HEK293 (cell line): Measurements from ENCODE around the gene APPL2.

Experiments used
- CTCF ChIA-PET: fragments of 350-600 bp; formaldehyde crosslinking; extraction: SDS; loops from one replicate; lab custom pipeline; 2021; ENCODE audit warnings: antibody characterized with exemption; lab: Yijun Ruan, JAX
- POLR2A ChIA-PET: fragments of 300-600 bp; formaldehyde crosslinking; extraction: SDS; loops from one replicate; lab custom pipeline; 2020; ENCODE audit warnings: antibody characterized with exemption, inconsistent platforms; lab: Yijun Ruan, JAX
- H3K27ac ChIP-seq: fragments of 200-500 bp; sonication (Bioruptor generic); 2 replicates; pipeline ENCODE4 v1.5.1; 2014; ENCODE audit warnings: low read depth, low read length, control low read depth, inconsistent platforms; ENCODE audit errors: extremely low read depth
- H3K36me3 ChIP-seq, 2 experiments: fragments of 200-500 bp in 1 of 2; sonication (Bioruptor generic) in 1 of 2; 1 replicate in 1 of 2; 2 replicates in 1 of 2; pipeline ENCODE4 v1.5.1; 2014 to 2017; ENCODE audit warnings: inconsistent platforms in 2 of 2, low read length in 2 of 2; ENCODE audit not compliant: control insufficient read depth in 2 of 2, insufficient read depth in 1 of 2
- H3K4me1 ChIP-seq: fragments of 200-500 bp; sonication (Bioruptor generic); 2 replicates; pipeline ENCODE4 v1.5.1; 2014; ENCODE audit warnings: mild to moderate bottlenecking, low read length, inconsistent platforms; ENCODE audit not compliant: control insufficient read depth, insufficient read depth
- H3K4me3 ChIP-seq: 2 replicates; pipeline ENCODE4 v1.5.1; 2011; ENCODE audit warnings: low read depth, mild to moderate bottlenecking, control low read depth, low read length, moderate library complexity
- H3K9me3 ChIP-seq: fragments of 200-500 bp; sonication (Bioruptor generic); 2 replicates; pipeline ENCODE4 v1.5.1; 2014; ENCODE audit warnings: low read depth, low read length, inconsistent platforms; ENCODE audit not compliant: control insufficient read depth, insufficient read depth
- EGR2 ChIP-seq: fragments of 450-650 bp; formaldehyde crosslinking; IDR thresholded peaks from 2 replicates; pipeline ENCODE4 v1.5.1; 2016; ENCODE audit warnings: low read depth, missing biosample characterization, missing genetic modification characterization
- GLIS2 ChIP-seq: fragments of 450-650 bp; formaldehyde crosslinking; IDR thresholded peaks from 2 replicates; pipeline ENCODE4 v1.5.1; 2016; ENCODE audit warnings: missing biosample characterization, missing genetic modification characterization
- PRDM1 ChIP-seq: fragments of 450-650 bp; formaldehyde crosslinking; IDR thresholded peaks from 2 replicates; pipeline ENCODE4; 2016; ENCODE audit warnings: missing biosample characterization, missing genetic modification characterization
- SCRT2 ChIP-seq: fragments of 450-650 bp; formaldehyde crosslinking; IDR thresholded peaks from 2 replicates; pipeline ENCODE4 v1.5.1; 2016; ENCODE audit warnings: missing biosample characterization, missing genetic modification characterization
- ZBTB7A ChIP-seq: fragments of 450-650 bp; formaldehyde crosslinking; IDR thresholded peaks from 2 replicates; pipeline ENCODE4 v1.5.1; 2016; ENCODE audit warnings: low read depth, missing biosample characterization, missing genetic modification characterization
- ZFP37 ChIP-seq: fragments of 450-650 bp; formaldehyde crosslinking; IDR thresholded peaks from 2 replicates; pipeline ENCODE4 v1.5.1; 2016; ENCODE audit warnings: missing biosample characterization, missing genetic modification characterization
- ZNF148 ChIP-seq: fragments of 450-650 bp; formaldehyde crosslinking; IDR thresholded peaks from 2 replicates; pipeline ENCODE4 v1.5.0; 2017; ENCODE audit warnings: missing biosample characterization, missing genetic modification characterization, borderline replicate concordance
- ZNF26 ChIP-seq: fragments of 450-650 bp; formaldehyde crosslinking; IDR thresholded peaks from 2 replicates; pipeline ENCODE4 v1.5.1; 2016; ENCODE audit warnings: missing biosample characterization, missing genetic modification characterization
- ZNF266 ChIP-seq: fragments of 450-650 bp; formaldehyde crosslinking; IDR thresholded peaks from 2 replicates; pipeline ENCODE4 v1.5.1; 2016; ENCODE audit warnings: missing biosample characterization, missing genetic modification characterization, low read depth
- ZNF449 ChIP-seq: fragments of 450-650 bp; formaldehyde crosslinking; IDR thresholded peaks from 2 replicates; pipeline ENCODE4 v1.5.1; 2017; ENCODE audit warnings: missing biosample characterization, mild to moderate bottlenecking, missing genetic modification characterization, moderate library complexity
- ZNF544 ChIP-seq: fragments of 450-650 bp; formaldehyde crosslinking; IDR thresholded peaks from 2 replicates; pipeline ENCODE4 v1.5.0; 2017; ENCODE audit warnings: missing biosample characterization, missing genetic modification characterization
- ZNF585B ChIP-seq: fragments of 450-650 bp; formaldehyde crosslinking; IDR thresholded peaks from 2 replicates; pipeline ENCODE4 v1.5.1; 2016; ENCODE audit warnings: missing biosample characterization, missing genetic modification characterization
- ZNF596 ChIP-seq: fragments of 450-650 bp; IDR thresholded peaks from 2 replicates; pipeline ENCODE4 v1.5.0; 2018; ENCODE audit warnings: missing biosample characterization, mild to moderate bottlenecking, missing genetic modification characterization, moderate library complexity
- ZNF654 ChIP-seq: fragments of 450-650 bp; formaldehyde crosslinking; IDR thresholded peaks from 2 replicates; pipeline ENCODE4 v1.5.1; 2016; ENCODE audit warnings: low read depth, missing biosample characterization, missing genetic modification characterization
- ZNF658 ChIP-seq: fragments of 450-650 bp; formaldehyde crosslinking; IDR thresholded peaks from 2 replicates; pipeline ENCODE4; 2016; ENCODE audit warnings: missing biosample characterization, missing genetic modification characterization
- ZNF768 ChIP-seq: fragments of 450-650 bp; formaldehyde crosslinking; IDR thresholded peaks from 2 replicates; pipeline ENCODE4 v1.5.1; 2018; ENCODE audit warnings: missing biosample characterization, mild to moderate bottlenecking, missing genetic modification characterization
- ZSCAN4 ChIP-seq: fragments of 450-650 bp; formaldehyde crosslinking; IDR thresholded peaks from 2 replicates; pipeline ENCODE4 v1.5.1; 2017; ENCODE audit warnings: missing biosample characterization, missing genetic modification characterization
- TF ChIP-seq, protein P1 (sequence below): fragments of 450-650 bp; formaldehyde crosslinking; IDR thresholded peaks from 2 replicates; pipeline ENCODE4 v1.5.1; 2017; ENCODE audit warnings: missing biosample characterization, missing genetic modification characterization
- TF ChIP-seq, protein P2 (sequence below): fragments of 450-650 bp; formaldehyde crosslinking; IDR thresholded peaks from 2 replicates; pipeline ENCODE4 v1.5.1; 2016; ENCODE audit warnings: missing biosample characterization, missing genetic modification characterization

Gene APPL2

DNA sequence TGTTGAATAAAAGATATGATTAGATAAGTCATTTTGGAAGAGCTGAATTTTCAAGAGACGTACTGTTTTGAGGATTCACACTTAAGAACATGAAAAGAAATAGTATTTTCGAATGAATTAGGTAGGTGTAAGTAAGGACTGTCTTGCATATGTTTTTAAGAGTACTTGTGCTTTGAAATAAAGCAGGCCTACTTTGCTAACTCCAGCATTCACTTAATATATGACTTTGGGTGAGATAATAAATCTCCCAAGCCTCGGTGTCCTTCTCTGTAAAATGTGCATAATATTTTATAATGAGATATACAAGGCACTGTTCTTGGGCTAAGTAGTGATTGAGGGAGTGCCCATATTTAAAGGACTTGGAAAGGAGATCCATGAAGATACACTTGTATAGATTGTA, 73.8 kb downstream of the APPL2 start:
- Histone ChIP-seq H3K4me3 (no peak overlapping the region), H3K4me1 (no peaks in the 10 kb centered on the region), H3K36me3 (peaks cover 67 to 84% of the 10 kb centered on the region in 2 experiments), H3K27ac (no peak overlapping the region), H3K9me3 (no peaks in the 10 kb centered on the region)
- TF ChIP-seq ZNF596 (tag by site-specific recombination): no peak
- no peak for TF ChIP-seq ZNF449 (tag by site-specific recombination)
- no peak for TF ChIP-seq ZNF148
- no peak for TF ChIP-seq ZBTB7A (tag by site-specific recombination)
- no peak for TF ChIP-seq PRDM1
- no peak for TF ChIP-seq GLIS2 (tag by site-specific recombination)
- no peak for TF ChIP-seq ZFP37 (tag by site-specific recombination)
- no peak for TF ChIP-seq ZNF26 (tag by site-specific recombination)
- no peak for TF ChIP-seq SCRT2 (tag by site-specific recombination)
- TF ChIP-seq, protein P1, sequence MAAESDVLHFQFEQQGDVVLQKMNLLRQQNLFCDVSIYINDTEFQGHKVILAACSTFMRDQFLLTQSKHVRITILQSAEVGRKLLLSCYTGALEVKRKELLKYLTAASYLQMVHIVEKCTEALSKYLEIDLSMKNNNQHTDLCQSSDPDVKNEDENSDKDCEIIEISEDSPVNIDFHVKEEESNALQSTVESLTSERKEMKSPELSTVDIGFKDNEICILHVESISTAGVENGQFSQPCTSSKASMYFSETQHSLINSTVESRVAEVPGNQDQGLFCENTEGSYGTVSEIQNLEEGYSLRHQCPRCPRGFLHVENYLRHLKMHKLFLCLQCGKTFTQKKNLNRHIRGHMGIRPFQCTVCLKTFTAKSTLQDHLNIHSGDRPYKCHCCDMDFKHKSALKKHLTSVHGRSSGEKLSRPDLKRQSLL (tag by site-specific recombination): no peak
- no peak for TF ChIP-seq ZSCAN4 (tag by site-specific recombination)
- no peak for TF ChIP-seq ZNF266 (tag by site-specific recombination)
- TF ChIP-seq ZNF585B (tag by site-specific recombination): no peak
- TF ChIP-seq ZNF658 (tag by site-specific recombination): no peak
- no peak for TF ChIP-seq ZNF654 (tag by site-specific recombination)
- TF ChIP-seq ZNF544 (tag by site-specific recombination): no peak
- TF ChIP-seq, protein P2, sequence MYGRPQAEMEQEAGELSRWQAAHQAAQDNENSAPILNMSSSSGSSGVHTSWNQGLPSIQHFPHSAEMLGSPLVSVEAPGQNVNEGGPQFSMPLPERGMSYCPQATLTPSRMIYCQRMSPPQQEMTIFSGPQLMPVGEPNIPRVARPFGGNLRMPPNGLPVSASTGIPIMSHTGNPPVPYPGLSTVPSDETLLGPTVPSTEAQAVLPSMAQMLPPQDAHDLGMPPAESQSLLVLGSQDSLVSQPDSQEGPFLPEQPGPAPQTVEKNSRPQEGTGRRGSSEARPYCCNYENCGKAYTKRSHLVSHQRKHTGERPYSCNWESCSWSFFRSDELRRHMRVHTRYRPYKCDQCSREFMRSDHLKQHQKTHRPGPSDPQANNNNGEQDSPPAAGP (tag by site-specific recombination): no peak
- TF ChIP-seq EGR2 (tag by site-specific recombination): no peak
- TF ChIP-seq ZNF768: no peak
- CTCF ChIA-PET: interaction anchor here (0.8 kb wide), 1 partner anchor 221 kb away, joined by 3 read pairs; no protein-coding TSS in a partner anchor
- POLR2A ChIA-PET: no interaction called here
